H1 (cell line): ENCODE data around the gene CAMKMT. TPM values are rescaled to one million over a fixed set of nuclear protein-coding genes. Genes with fewer than 3 reads are reported as not detected.

Source experiments
- CTCF ChIA-PET: fragments of 300-600 bp; sonication (Branson Sonifier 250); formaldehyde crosslinking; loops from one replicate; lab custom pipeline; 2021; ENCODE audit not compliant: partially characterized antibody; lab: Charles Lee
- POLR2A ChIA-PET: fragments of 300-600 bp; sonication (Branson Sonifier 250); formaldehyde crosslinking; loops from one replicate; lab custom pipeline; 2021; ENCODE audit warnings: inconsistent platforms; ENCODE audit not compliant: partially characterized antibody; lab: Charles Lee
- DNase-seq, 2 experiments: peaks; one replicate each; pipeline versions ENCODE4 v3.0.0 to v3.0.0-alpha.2; 2010 to 2022; ENCODE audit warnings: low spot score in 2 of 2, low read depth in 1 of 2, mixed read lengths in 1 of 2
- FAIRE-seq: peaks from 2 replicates; lab custom pipeline; 2011; peaks lifted over from hg19 to GRCh38; lab: Jason Lieb, UNC
- H2AFZ ChIP-seq: 2 replicates; pipeline ENCODE4 v1.8.1; 2012; ENCODE audit warnings: low read length, inconsistent platforms
- H2AK5ac ChIP-seq: 2 replicates; pipeline ENCODE4 v1.6.1; 2013; ENCODE audit warnings: low read depth, low read length
- H2BK120ac ChIP-seq: replicated peaks from 2 replicates; pipeline ENCODE3; 2013; ENCODE audit warnings: low read depth, low read length, inconsistent platforms
- H2BK12ac ChIP-seq: 2 replicates; pipeline ENCODE4 v1.6.1; 2013; ENCODE audit warnings: low read depth, low read length
- H2BK15ac ChIP-seq: 2 replicates; pipeline ENCODE4 v1.6.1; 2013; ENCODE audit warnings: low read length
- H2BK20ac ChIP-seq: 2 replicates; pipeline ENCODE4 v1.6.1; 2013; ENCODE audit warnings: low read length
- H2BK5ac ChIP-seq: 2 replicates; pipeline ENCODE4 v1.6.1; 2013; ENCODE audit warnings: low read depth, low read length
- H3K14ac ChIP-seq: 2 replicates; pipeline ENCODE4 v1.6.1; 2013; ENCODE audit warnings: inconsistent platforms; ENCODE audit not compliant: insufficient read length
- H3K18ac ChIP-seq: 2 replicates; pipeline ENCODE4 v1.6.1; 2013; ENCODE audit warnings: low read length; ENCODE audit errors: extremely low read depth
- H3K23ac ChIP-seq: 2 replicates; pipeline ENCODE4 v1.6.1; 2013; ENCODE audit warnings: inconsistent platforms; ENCODE audit not compliant: insufficient read length
- H3K23me2 ChIP-seq: 2 replicates; pipeline ENCODE4 v1.6.1; 2013; ENCODE audit warnings: low read depth, low read length
- H3K27ac ChIP-seq: 2 replicates; pipeline ENCODE4 v1.6.1; 2011; ENCODE audit warnings: low read depth, low read length, inconsistent platforms
- H3K27me3 ChIP-seq, 4 experiments: replicated peaks in 1 of 4; 1 replicate in 1 of 4; 2 replicates in 3 of 4; pipeline versions ENCODE4 v1.6.1 to v1.8.1; 2011 to 2013; ENCODE audit warnings: low read length in 3 of 4, mild to moderate bottlenecking in 3 of 4, inconsistent platforms in 2 of 4, mixed read lengths in 2 of 4, moderate library complexity in 1 of 4; ENCODE audit not compliant: control insufficient read depth in 3 of 4, insufficient read depth in 3 of 4; ENCODE audit errors: extremely low read depth in 1 of 4
- H3K36me3 ChIP-seq, 4 experiments: 2 replicates each; pipeline versions ENCODE4 v1.6.1 to v1.8.1; 2011 to 2013; ENCODE audit warnings: mild to moderate bottlenecking in 4 of 4, low read length in 3 of 4, moderate library complexity in 2 of 4, control low read depth in 1 of 4, inconsistent platforms in 1 of 4; ENCODE audit not compliant: insufficient read depth in 4 of 4, control insufficient read depth in 2 of 4
- H3K4ac ChIP-seq: replicated peaks from 2 replicates; pipeline ENCODE3; 2013; ENCODE audit warnings: low read length, low read depth, mixed read lengths, inconsistent platforms; ENCODE audit not compliant: insufficient read length
- H3K4me1 ChIP-seq, 4 experiments: replicated peaks in 1 of 4; 1 replicate in 1 of 4; 2 replicates in 3 of 4; pipeline versions ENCODE4 v1.6.1 to v1.8.1; 2011 to 2013; ENCODE audit warnings: low read length in 3 of 4, inconsistent platforms in 2 of 4, mixed read lengths in 1 of 4; ENCODE audit not compliant: insufficient read depth in 4 of 4, control insufficient read depth in 3 of 4
- H3K4me2 ChIP-seq, 2 experiments: 2 replicates each; pipeline versions ENCODE4 v1.6.1 to v1.8.1; 2011 to 2013; ENCODE audit warnings: low read depth in 2 of 2, low read length in 2 of 2, control low read depth in 1 of 2, inconsistent platforms in 1 of 2, mild to moderate bottlenecking in 1 of 2; ENCODE audit not compliant: insufficient read depth in 1 of 2
- H3K4me3 ChIP-seq, 4 experiments: fragments of 200-600, 300-600 bp in 1 of 4; sonication (generic), shearing (Covaris generic), sonication (Bioruptor Twin) in 1 of 4; 2 replicates each; pipeline versions ENCODE4 v1.5.1 to v1.8.1; 2011 to 2016; ENCODE audit warnings: low read length in 4 of 4, low read depth in 3 of 4, control low read depth in 2 of 4, inconsistent platforms in 2 of 4, mild to moderate bottlenecking in 2 of 4, mixed read lengths in 1 of 4, moderate library complexity in 1 of 4; ENCODE audit not compliant: insufficient read depth in 2 of 4; ENCODE audit errors: extremely low read depth in 1 of 4
- H3K56ac ChIP-seq: replicated peaks from 2 replicates; pipeline ENCODE3; 2013; ENCODE audit warnings: low read depth, mild to moderate bottlenecking, mixed read lengths, low read length, inconsistent platforms; ENCODE audit not compliant: insufficient read length
- H3K79me1 ChIP-seq: 2 replicates; pipeline ENCODE4 v1.6.1; 2013; ENCODE audit warnings: low read depth, low read length, control low read depth
- H3K79me2 ChIP-seq, 2 experiments: 2 replicates each; pipeline versions ENCODE4 v1.6.1 to v1.8.1; 2012 to 2013; ENCODE audit warnings: low read length in 2 of 2, mild to moderate bottlenecking in 2 of 2, inconsistent platforms in 1 of 2; ENCODE audit not compliant: insufficient read depth in 2 of 2, control insufficient read depth in 1 of 2
- H3K9ac ChIP-seq, 4 experiments: replicated peaks in 1 of 4; 1 replicate in 1 of 4; 2 replicates in 3 of 4; pipeline versions ENCODE4 v1.6.1 to v1.8.1; 2011 to 2013; ENCODE audit warnings: low read depth in 3 of 4, low read length in 3 of 4, control low read depth in 2 of 4, mild to moderate bottlenecking in 2 of 4, moderate library complexity in 2 of 4, inconsistent platforms in 1 of 4; ENCODE audit errors: extremely low read depth in 1 of 4
- H3K9me3 ChIP-seq, 2 experiments: 2 replicates each; pipeline versions ENCODE4 v1.6.1 to v1.8.1; 2012 to 2013; ENCODE audit warnings: mild to moderate bottlenecking in 2 of 2, moderate library complexity in 2 of 2, control low read depth in 1 of 2, inconsistent platforms in 1 of 2, low read depth in 1 of 2, low read length in 1 of 2, mixed read lengths in 1 of 2; ENCODE audit not compliant: insufficient read depth in 2 of 2
- H4K20me1 ChIP-seq, 2 experiments: replicated peaks in 1 of 2; 2 replicates each; pipeline versions ENCODE3 to v1.8.1; 2011 to 2013; ENCODE audit warnings: inconsistent platforms in 2 of 2, low read length in 2 of 2, mild to moderate bottlenecking in 1 of 2; ENCODE audit not compliant: insufficient read depth in 2 of 2, control insufficient read depth in 1 of 2
- H4K5ac ChIP-seq: 2 replicates; pipeline ENCODE4 v1.6.1; 2013; ENCODE audit warnings: low read length, low read depth, mixed read lengths, inconsistent platforms; ENCODE audit not compliant: insufficient read length
- H4K8ac ChIP-seq: 2 replicates; pipeline ENCODE4 v1.8.0; 2013; ENCODE audit warnings: mild to moderate bottlenecking, moderate library complexity, low read length, inconsistent platforms; ENCODE audit not compliant: insufficient read depth; ENCODE audit errors: extremely low read depth
- H4K91ac ChIP-seq: replicated peaks from 2 replicates; pipeline ENCODE3; 2013; ENCODE audit warnings: low read length, mixed read lengths, inconsistent platforms; ENCODE audit not compliant: insufficient read length
- CBX5 ChIP-seq: fragments of 300-800, 300-1000 bp; sonication (generic); IDR thresholded peaks from 2 replicates; pipeline ENCODE4 v1.7.1; 2016; ENCODE audit warnings: antibody characterized with exemption, low read length, low read depth
- GABPA ChIP-seq: IDR thresholded peaks from 2 replicates; pipeline ENCODE4 v1.6.1; 2011; ENCODE audit warnings: mild to moderate bottlenecking, low read length, moderate library complexity, borderline replicate concordance; ENCODE audit not compliant: insufficient read depth
- GTF2F1 ChIP-seq: IDR thresholded peaks from 2 replicates; pipeline ENCODE4 v1.6.1; 2012; ENCODE audit warnings: low read depth, low read length, improper control_type of control experiment, borderline replicate concordance
- KDM5A ChIP-seq: fragments of 200-600 bp; IDR thresholded peaks from 2 replicates; pipeline ENCODE4 v1.7.1; 2012; ENCODE audit warnings: mild to moderate bottlenecking, low read length, inconsistent platforms, mixed read lengths
- POLR2A ChIP-seq, 2 experiments: IDR thresholded peaks; 1 replicate in 1 of 2; 2 replicates in 1 of 2; pipeline ENCODE4 v1.6.1; 2011; ENCODE audit warnings: low read depth in 2 of 2, low read length in 2 of 2, mild to moderate bottlenecking in 2 of 2; ENCODE audit errors: control extremely low read depth in 1 of 2
- WGBS, 2 experiments: shearing (Covaris generic) in 1 of 2; methylation state at CpG; one replicate each; pipeline versions ENCODE4 v1.1.6 to v1.1.7; 2013 to 2015; ENCODE audit warnings: low lambda C conversion rate in 2 of 2, mixed read lengths in 2 of 2, inconsistent platforms in 1 of 2, low coverage in 1 of 2, missing lambda C conversion rate in 1 of 2; ENCODE audit not compliant: insufficient replicate concordance in 2 of 2, insufficient coverage in 1 of 2, insufficient read length in 1 of 2; ENCODE audit errors: extremely low coverage in 1 of 2, missing lambda C conversion rate in 1 of 2; 5-methylcytosine and 5-hydroxymethylcytosine counted together
- polyA plus RNA-seq, 7 experiments: library from polyadenylated mRNA; depleted of rRNA in 3 of 7; stranded (reverse) in 5 of 7; unstranded in 2 of 7; fragments of >200 nt in 5 of 7; fragments of 200-250 nt in 2 of 7; gene quantifications; 1 replicate in 5 of 7; 2 replicates in 1 of 7; 4 replicates in 1 of 7; pipeline versions ENCODE4 v1.2.1 to v1.2.3, GENCODE V29; 2011 to 2013; ENCODE audit warnings: missing spikeins in 2 of 7, mixed read lengths in 2 of 7
- total RNA-seq: library from RNA; stranded (reverse); fragmentation: NEBNext Ultra II Directional; extraction: Animal tissue kit (Norgen Biotek cat#: 25700); gene quantifications from 2 replicates; pipeline ENCODE4 v1.2.1, GENCODE V29; 2021
- TF ChIP-seq, protein P1 (sequence below): IDR thresholded peaks from 2 replicates; pipeline ENCODE4 v1.6.1; 2012; ENCODE audit warnings: low read length, inconsistent platforms

CAMKMT gene
- total and polyA plus RNA-seq, 2 of the 8 experiments (the other 6 are each of a cell fraction or from before 2014, with no cell fraction given) = 14.7 to 22.4 TPM

DNA sequence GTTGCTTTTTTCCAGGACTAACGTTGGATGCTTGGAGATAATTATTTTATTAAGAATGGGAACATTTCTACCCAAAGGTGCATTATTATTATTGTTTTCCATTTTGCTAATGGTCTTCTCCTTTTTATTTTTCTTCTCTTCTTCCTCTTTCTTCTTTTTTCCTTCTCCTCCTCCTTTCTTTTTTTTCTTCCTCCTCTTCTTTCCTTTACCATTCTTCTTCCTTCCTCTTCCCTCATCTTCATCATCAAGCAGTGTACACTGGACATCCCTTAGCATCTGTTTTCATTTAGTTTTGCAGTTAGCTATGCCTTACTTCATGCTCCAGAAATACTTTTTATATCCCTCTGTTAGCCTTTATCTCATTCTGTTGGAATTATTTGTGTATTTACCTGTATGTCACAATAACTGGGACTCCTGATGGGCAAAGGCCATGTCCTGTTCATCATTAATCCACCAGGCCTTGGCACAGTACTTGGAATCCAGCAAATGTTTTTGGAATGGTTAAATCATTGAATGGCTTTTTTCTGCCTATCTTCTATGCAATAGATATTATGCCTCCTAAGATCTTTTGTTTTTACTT is 162.7 kb downstream of the CAMKMT start:
- CTCF ChIA-PET = interaction anchor here (0.6 to 1.2 kb wide), 2 partner anchors 36 to 145 kb away, joined by 3 to 5 read pairs; no protein-coding TSS in a partner anchor
- H3K79me1 ChIP-seq = no peaks in the 10 kb centered on the region

More for the DNA sequence above, 162.7 kb downstream of the CAMKMT start:
- Histone ChIP-seq H2AK5ac (no peak overlapping the region), H2BK5ac (no peak overlapping the region), H2BK12ac (no peak overlapping the region), H3K4me2 (no peak overlapping the region), H3K56ac (no peak overlapping the region), H3K23ac (no peak overlapping the region), H3K4me3 (no peak overlapping the region), H4K91ac (no peak overlapping the region), H2BK120ac (no peak overlapping the region), H3K4me1 (no peaks in the 10 kb centered on the region), H3K4ac (no peak overlapping the region), H3K27ac (no peak overlapping the region), H3K9ac (no peak overlapping the region), H4K5ac (no peak overlapping the region), H4K20me1 (no peaks in the 10 kb centered on the region), H3K18ac (no peak overlapping the region), H3K27me3 (no peaks in the 10 kb centered on the region), H3K23me2 (no peaks in the 10 kb centered on the region), H3K14ac (no peak overlapping the region), H2BK20ac (no peak overlapping the region), H3K79me2 (no peaks in the 10 kb centered on the region), H4K8ac (no peak overlapping the region), H2BK15ac (no peak overlapping the region), H3K9me3 (peaks cover 13 to 14% of the 10 kb centered on the region in 2 experiments), H2AFZ (no peak overlapping the region), H3K36me3 (0 out of 8 replicates have a peak, but pooled peaks cover 0 to 3% (median 0%) of the 10 kb centered on the region in 4 experiments)
- DNase-seq (no peak), FAIRE-seq (no peak)
- TF ChIP-seq GTF2F1 (no peak), CBX5 (no peak), POLR2A (IDR thresholded peaks at IDR 0.05; ENCODE audit: control extremely low read depth in 1 of 2, low read depth in 2 of 2, low read length in 2 of 2) (no peak), KDM5A (no peak), GABPA (no peak)
- TF ChIP-seq, protein P1, sequence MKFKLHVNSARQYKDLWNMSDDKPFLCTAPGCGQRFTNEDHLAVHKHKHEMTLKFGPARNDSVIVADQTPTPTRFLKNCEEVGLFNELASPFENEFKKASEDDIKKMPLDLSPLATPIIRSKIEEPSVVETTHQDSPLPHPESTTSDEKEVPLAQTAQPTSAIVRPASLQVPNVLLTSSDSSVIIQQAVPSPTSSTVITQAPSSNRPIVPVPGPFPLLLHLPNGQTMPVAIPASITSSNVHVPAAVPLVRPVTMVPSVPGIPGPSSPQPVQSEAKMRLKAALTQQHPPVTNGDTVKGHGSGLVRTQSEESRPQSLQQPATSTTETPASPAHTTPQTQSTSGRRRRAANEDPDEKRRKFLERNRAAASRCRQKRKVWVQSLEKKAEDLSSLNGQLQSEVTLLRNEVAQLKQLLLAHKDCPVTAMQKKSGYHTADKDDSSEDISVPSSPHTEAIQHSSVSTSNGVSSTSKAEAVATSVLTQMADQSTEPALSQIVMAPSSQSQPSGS = no peak
- POLR2A ChIA-PET = no interaction called here
- WGBS, 2 experiments = 74% methylated on average over 1 of the region's 1 CpG; no CpG with 5 or more reads in 1 of the 2 experiments
